Inflammatory macrophage treated with lipopolysaccharide for 4 hours (primary cell): ENCODE results near the gene OSBPL3.
"Not testable (repeated sequence)": the region's sequence is repeated elsewhere in the genome, so short reads cannot be mapped to it uniquely, and the experiment has no call there.

Experiments used
- DNase-seq: peaks from one replicate; pipeline ENCODE4 v3.0.0-alpha.2; 2020

Gene OSBPL3

DNA sequence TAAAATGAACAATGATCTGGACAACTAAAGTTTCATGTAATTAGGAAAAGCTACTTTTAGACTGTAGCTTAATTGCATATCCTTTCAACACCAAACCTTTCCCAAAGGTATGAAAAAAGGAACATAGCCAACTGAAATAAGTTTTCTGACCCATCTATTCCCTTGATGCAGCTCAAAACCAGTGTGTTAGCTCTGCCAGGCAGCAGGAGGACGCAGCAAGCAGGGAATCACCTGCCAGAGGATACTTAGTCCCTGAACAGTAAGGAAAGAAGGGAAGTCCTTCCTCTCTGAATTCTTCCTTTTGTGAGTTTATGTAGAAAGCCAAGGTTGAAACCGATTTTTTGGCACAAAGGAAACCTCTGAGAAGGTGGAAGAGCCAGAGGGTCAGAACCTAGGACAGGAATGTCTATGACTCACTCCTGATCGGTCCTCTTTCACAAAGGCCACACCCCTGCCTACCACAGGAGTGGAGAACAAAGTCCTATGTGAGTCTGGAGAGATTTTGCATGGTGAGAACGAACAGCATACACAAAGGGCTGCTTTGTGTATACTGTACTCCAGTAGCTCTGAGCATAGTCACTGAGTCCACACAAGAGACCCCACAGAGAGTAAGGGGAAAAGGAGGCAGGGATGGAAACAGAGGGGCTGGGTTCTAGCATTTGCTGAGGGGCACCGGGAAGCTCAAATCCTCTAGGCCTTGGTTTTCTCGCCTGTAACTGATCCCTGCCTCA lies 153.9 kb downstream of the OSBPL3 start:
- DNase-seq, result no peak

DNA sequence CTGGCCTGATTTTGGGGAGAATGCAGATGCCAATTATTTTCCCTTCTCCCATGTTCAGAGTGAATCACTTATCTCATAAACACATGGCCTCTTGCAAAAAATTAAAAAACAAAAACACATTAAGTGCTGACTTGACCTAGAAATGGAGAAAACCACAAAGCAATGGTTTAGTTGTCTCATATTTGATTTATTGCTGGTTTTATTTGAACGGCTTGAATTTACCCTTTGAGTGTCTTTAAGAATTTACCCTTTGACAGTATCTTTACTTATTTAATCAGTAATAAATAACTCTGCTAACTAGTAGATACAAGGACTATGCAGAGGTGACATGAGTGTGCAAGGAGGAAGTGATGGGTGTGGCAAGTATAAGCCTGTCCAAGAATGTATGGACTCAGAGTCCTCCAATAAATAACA lies 154.6 kb downstream of the OSBPL3 start:
- no peak for DNase-seq

DNA sequence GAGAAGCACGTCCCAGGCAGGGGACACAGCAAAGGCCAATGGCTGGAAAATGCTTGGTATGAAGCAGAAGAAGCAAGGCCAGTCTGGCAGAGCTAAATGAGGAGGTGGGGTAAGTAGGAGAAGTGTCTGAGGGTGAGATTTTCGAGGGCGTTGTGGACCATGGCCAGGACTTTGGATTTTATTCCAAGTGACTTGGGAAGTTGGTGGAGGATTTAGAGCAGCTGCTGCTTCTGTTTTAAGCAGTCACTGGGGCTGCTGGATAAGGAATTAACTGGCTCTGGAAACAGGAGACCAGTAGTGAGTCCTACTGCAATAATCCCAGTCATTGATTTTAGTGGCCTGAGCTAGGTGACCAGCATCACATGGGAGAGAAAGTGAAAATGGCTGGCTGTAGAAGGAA lies 155.1 kb downstream of the OSBPL3 start:
- no peak for DNase-seq

DNA sequence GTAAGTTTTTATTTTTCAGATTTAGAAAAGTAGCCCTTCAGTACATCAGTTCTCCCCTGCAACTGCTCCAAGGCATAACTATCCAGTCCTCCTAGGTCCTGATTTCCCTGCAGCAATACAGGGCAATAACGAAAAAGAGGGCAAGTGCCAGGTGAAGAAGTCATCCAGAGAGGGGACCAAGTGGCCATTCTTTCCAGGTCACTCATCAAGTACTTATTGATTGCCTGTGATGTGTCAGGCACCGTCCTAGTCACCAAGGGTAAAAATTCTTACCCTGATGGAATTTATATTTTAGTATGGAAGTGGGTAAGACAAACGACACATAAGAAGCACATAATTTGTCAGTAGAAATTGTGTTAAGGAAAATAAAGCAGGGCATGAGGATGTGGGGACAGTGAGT lies 155.6 kb downstream of the OSBPL3 start:
- DNase-seq, result no peak

DNA sequence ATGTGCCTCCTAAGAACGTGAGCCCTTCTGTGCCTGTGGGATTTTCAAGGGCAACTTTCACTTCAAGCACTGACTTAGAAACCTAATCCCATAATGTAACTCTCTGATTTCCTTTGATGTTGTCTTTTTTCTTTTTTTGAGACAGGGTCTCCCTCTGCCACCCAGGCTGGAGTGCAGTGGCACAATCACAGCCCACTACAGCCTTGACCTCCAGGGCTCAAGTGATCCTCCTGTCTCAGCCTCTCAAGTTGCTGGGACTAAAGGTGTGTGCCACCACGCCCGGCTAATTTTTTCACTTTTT lies 158.3 kb downstream of the OSBPL3 start:
- DNase-seq, result no peak

- DNase-seq, result peak; percentile 87
These were observed 158.8 kb downstream of the OSBPL3 start for GRCh38 chr7:24821045-24821753.

DNA sequence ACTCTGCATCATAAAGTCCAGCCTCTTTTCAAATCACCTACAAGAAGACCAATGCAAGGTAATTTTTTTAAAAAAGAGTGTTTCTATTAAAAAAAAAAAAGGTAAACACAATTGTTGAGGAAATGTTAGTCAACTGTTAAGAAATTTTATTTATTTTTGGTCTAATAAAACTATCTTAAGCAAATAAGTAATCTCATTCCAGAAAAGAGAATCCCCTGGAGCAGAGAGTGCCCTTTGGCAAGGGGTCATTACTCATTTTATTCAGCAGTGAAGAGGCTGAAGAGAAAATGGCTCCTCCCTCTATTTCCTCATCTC lies 159.3 kb downstream of the OSBPL3 start:
- peak; percentile 87 for DNase-seq

GRCh38 chr7:24819916-24820689 lies 159.9 kb downstream of the OSBPL3 start:
- DNase-seq, result peak; percentile 87

DNA sequence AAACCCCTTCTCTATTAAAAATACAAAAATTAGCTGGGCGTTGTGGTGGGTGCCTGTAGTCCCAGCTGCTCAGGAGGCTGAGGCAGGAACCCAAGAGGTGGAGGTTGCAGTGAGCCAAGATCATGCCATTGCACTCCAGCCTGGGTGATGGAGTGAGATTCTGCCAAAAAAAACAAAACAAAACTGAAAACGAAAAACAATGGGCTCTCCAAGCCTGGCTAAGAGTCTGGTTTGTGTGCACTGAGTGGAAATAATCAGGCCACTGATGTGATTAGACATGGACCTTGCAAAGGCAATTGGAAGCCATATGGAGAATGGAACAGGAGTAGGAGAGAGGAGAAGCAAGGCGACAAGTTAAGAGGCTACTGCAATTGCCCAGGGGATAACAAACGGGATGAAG lies 162.6 kb downstream of the OSBPL3 start:
- DNase-seq, result no peak

GRCh38 chr7:24816868-24817267 lies 163.1 kb downstream of the OSBPL3 start:
- no peak for DNase-seq

- peak; percentile 46 for DNase-seq
These were observed 167.6 kb downstream of the OSBPL3 start for GRCh38 chr7:24812305-24812945.

- DNase-seq, result no peak
These were observed 171.5 kb downstream of the OSBPL3 start for GRCh38 chr7:24808518-24808917.

DNA sequence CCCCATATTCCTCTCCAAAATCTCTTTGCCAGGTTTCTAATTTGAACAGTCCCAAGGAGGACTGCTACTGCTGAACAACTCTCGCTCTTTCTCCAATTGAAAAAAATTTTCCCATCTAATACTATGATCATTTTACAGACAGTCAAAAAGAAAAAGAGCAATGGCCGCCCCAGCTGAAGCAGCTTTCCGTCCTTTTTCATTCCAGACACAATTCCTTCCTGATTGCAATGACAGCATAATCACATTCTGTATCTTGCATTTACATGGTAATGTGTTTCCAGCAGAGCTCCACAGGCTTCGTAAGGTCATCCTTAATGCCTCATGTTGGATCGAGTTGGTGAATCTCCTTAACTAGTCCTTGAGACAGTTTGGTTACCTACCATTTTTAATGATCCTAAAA lies 177.7 kb downstream of the OSBPL3 start:
- DNase-seq, result no peak

DNA sequence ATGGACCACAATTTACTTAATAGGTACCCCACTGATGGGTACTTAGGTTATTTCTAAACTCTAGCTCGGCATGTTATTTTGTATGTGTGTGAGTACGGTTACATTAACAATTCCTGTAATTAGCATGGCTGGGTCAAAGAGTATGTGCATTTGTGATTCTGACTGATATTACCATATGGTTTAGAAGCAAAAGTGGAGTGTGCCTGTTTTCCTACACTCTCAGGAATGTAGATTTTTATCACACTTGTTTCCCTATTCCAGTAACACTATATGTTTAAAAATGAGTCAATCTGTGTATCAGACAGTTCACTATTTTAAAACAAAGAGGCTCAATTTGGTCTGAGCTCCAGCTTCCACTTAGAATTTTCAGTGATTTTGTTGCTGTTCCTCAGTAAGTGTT lies 178.1 kb downstream of the OSBPL3 start:
- no peak for DNase-seq

DNA sequence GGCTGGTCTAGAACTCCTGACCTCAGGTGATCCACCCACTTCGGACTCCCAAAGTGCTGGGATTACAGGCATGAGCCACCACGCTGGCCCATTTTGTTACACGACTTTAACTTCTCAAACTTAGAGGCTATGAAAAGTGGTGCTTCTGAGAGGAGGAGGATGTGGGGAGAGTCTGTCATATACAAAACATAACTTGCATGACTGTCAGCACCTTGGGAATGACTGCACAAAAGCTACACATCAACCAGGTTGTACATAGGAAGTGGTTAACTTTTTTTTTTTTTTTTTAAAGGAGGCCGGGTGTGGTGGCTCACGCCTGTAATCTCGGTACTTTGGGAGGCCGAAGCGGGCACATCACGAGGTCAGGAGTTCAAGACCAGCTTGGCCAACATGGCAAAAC lies 179.3 kb downstream of the OSBPL3 start:
- DNase-seq, result no peak

DNA sequence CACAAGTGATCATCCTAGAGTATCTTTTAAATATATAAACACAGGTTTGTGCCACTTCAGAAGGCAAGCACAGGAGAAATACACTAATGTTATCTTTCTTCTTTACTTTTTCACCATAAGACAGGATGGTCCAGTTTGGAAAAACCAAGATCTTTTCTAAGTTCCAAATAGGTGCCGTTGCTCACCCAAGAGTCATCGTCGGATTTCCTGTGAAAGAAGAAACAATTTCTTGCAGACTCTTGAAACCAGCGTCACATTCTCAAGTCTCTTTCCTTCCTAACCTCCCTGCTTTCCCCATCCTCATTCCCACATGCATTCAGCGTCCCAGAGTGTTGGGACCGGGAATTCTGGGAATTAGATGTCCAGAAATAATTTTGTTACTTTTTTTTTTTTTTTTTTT lies 179.9 kb downstream of the OSBPL3 start:
- no peak for DNase-seq

- no peak for DNase-seq
These were observed 180.5 kb downstream of the OSBPL3 start for GRCh38 chr7:24799506-24799905.

DNA sequence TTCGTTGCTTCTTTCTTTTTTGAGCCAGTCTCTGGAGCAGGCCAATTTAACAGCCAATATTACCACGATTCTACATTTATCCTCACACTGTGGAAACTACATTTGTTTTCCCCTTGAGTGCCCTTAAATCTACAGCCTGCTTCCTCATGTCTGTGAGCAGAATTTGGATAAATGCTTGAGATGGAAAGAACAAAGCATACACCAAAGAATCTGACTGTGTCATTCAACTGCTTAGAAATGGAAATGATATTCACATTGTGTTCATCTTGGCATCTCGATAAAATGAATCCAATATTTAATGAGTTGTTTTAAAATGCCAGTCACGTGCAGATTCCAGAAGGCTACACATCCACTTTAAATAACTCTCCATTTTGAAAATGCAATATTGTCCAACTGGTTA lies 181.7 kb downstream of the OSBPL3 start:
- DNase-seq, result no peak

DNA sequence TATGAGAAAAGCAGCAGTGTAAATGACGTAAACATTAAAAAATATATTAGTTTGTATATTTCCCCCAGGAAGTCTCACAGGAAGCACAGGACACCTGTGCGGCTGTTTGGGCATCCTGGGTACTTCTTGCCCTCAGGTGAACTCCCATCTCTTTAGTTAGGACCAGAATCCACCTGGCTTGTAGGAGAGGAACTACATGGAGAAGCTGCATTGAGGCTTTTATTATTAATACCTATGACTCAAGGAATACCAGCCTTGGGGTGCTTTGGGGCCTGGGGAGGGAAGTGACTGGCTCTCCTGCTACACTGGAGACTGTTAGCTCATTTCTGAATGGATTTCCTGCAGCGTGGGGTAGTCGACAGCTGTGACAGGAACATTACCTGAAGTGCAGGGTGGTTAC lies 182.7 kb downstream of the OSBPL3 start:
- DNase-seq, result no peak

DNA sequence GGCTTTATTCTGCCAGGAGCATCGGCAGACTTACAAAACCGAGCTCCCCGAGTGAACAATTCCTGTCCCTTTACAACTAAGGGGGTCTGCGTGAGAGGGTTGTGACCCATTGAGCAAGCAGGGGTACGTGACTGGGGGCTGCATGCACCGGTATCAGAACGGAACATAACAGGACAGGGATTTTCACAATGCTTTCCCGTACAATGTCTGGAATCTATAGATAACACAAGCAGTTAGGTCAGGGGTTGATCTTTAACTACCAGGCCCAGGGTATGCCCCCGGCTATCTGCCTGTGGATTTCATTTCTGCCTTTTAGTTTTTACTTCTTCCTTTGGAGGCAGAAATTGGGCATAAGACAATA lies 184.6 kb downstream of the OSBPL3 start:
- DNase-seq, result no peak

DNA sequence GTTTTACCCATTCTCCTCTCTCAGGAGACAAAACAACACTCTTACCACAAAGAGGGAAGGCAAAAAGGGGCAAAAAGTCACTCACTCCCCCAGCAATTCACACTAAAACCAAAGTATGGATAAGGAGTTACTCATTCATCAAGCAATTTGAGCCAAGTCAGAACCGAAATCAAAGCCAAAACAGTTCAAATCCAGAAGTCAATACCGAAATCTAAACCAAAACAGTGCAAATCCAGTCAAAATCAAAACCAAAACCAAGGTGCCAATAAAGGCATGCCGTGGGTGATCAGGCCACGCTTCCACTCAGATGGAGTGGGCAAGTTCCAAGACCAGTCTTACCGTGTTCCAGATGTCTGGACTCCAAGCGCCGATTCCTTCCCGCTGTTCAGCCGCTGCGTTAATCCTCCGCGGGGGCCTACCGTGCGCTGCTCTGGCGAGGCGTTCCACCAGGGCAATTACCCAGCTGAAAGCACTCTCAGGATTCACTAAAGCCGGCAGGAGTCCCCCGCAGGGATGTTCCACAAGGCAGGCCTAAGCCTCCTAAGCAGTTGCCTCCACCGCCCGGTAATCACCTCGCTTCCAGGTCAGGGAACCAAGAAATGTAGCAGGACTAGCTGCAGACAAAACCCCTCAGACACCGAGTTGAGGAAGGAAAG lies 185.1 kb downstream of the OSBPL3 start:
- DNase-seq, result not testable (repeated sequence)

DNA sequence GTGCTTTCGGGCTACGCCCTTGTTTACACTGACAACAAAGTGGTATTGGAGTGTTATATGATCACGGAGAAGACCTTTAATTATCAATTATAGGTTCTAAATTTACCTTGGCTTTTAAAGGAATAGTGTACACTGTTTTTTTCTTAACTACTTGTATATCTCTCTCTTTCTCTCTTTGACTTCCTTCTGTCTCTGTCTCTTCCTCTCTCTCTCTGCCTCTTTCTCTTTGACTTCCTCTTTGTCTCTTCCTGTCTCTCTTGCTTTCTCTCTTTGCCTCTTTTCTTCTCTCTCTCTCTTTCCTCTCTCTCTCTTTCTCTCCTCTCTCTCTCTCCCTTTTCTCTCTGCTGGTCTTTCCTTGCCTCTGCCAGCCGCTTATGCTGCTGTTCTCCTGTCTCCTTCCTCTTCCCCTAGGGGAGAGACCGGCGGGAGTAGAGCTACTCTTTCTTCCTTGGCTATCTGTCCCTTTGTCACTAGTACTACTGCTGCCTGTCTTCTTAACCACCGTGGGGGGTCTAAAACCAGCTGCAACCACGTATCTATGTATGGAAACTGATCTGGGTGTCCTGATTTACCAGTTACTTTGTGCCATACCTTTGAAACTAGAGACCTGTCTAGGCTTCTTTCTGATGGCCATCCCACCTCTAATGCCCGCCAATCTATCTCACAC lies 185.9 kb downstream of the OSBPL3 start:
- DNase-seq, result no peak
